ENCODE measurements around the gene TRIM73.
"Not testable (repeated sequence)": the region's sequence is repeated elsewhere in the genome, so short reads cannot be mapped to it uniquely, and the experiment has no call there.

TRIM73 gene
- 0 to 2.4 (median 1.4) reads per million in 4 experiments for total RNA-seq

DNA sequence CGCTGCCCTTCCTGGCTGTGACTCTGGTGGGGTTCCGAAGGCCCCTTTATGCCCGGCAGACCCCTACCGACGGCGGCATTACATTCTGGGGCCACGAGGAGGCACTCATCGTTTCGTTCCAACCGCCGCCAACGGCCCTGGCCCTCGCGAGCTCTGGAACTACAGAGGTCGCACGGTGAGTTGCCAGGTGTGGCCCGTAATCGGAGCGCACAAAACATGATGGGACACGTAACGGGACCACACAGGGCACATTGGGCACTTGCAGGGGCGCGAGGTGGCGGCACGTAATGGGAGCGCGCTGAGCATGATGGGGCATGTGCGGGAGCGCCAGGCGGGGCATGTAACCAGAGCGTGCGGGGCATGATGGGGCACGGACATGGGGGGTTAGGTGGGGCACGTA, at the start of gene TRIM73:
TSS of gene TRIM73 (plus strand) at position 301 of the 400 bp plus-strand sequence. CDS start 3,305 bp downstream, outside the sequence.
- DNase-seq, result not testable (repeated sequence)

- DNase-seq, result not testable (repeated sequence)
These were observed 36.5 kb upstream of the TRIM73 start for GRCh38 chr7:75358671-75359541.

GRCh38 chr7:75359542-75359848, 35.9 kb upstream of the TRIM73 start:
- DNase-seq, result not testable (repeated sequence)

DNA sequence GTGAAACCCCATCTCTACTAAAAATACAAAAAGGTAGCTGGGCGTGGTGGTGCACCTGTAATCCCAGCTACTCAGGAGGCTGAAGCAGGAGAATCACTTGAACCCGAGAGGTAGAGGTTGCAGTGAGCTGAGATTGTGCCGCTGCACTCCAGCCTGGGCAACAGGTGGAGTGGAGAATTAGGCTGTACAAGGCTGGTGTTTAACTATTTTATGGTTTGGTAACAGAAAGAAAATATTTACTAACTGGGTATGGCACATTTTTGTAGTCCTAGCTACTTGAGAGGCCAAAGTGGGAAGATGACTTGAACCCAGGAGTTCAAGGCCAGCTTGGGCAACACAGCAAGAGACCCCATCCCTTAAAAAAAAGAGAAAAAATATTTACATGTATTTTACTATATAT, 31.4 kb upstream of the TRIM73 start:
- DNase-seq, result not testable (repeated sequence)

DNA sequence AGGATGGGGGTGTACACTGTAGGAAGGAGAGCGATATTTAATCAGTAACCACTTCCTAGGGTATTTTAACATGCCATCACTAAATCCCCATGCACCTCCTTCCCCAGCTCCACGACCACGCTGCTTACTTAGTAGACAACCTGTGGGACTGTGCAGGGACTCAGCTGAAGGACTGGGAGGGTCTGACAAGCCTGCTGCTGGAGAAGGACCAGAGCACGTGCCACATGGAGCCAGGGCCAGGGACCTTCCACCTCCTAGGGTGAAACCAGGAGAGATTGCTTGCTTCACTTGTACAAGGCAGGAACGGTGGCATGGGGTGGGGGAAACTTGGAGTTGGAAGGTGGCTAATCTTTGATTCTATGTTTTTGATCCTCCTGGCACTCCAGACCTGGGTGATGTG, 28.8 kb upstream of the TRIM73 start:
- DNase-seq, result not testable (repeated sequence)

DNA sequence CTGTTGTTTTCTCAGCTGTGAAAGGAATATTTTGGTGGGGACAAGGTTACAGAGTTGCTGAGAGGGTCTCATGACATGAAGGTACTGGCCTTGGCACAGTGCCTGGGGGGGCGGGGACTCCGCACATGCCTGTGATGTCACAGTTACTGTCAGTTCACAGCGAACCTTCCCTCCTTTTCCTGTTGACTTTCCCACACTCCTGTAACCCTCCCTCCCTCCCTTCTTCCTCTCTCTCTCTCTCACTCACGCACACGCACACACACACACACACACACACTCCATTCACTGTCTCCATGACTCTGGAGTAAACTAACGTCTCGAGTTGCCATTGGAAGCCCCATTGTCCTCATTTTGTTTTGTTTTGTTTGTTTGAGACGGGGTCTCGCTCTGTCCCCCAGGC, 28.1 kb upstream of the TRIM73 start:
- not testable (repeated sequence) for DNase-seq

DNA sequence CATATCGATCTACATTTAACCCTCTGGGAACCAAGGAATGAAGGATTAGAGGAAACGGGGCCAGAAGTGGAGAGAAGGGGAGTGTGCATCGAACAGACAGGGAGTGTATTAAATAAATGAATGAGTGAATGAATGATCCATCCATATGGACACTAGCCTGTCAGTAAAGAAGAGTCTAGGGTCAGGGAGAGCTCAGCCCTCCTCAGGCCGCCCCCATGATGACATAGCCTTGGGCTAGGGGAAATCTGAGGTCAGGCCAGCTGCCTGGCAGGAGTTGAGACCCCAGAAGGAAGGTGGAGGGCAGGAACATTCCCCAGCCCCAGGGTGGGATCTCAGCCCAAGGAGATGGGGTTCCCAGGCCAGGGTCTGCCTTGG, 21.3 kb upstream of the TRIM73 start:
- DNase-seq, result not testable (repeated sequence)

GRCh38 chr7:75374519-75375317, 20.7 kb upstream of the TRIM73 start:
- not testable (repeated sequence) for DNase-seq

DNA sequence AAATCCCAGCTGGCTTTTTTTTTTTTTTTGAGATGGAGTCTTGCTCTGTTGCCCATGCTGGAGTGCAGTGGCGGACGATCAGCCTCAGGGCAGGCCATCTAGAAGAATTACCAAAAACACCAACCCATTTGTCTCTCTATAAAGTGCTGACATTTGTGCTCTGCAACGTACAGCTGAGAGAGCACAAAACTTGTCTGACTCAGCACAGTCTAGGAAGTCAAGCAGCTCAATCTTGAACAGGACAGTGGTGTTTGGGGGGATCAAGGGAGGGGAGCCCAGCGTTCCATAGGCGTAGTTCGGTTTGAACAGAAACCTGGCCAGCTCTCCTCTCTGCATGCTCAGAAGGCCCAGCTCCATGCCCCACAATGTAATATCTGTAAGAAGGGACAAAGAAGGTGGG, 2.2 kb upstream of the TRIM73 start:
- DNase-seq, result not testable (repeated sequence)

- not testable (repeated sequence) for DNase-seq
These were observed 2.4 kb downstream of the TRIM73 start for GRCh38 chr7:75397865-75398264.

DNA sequence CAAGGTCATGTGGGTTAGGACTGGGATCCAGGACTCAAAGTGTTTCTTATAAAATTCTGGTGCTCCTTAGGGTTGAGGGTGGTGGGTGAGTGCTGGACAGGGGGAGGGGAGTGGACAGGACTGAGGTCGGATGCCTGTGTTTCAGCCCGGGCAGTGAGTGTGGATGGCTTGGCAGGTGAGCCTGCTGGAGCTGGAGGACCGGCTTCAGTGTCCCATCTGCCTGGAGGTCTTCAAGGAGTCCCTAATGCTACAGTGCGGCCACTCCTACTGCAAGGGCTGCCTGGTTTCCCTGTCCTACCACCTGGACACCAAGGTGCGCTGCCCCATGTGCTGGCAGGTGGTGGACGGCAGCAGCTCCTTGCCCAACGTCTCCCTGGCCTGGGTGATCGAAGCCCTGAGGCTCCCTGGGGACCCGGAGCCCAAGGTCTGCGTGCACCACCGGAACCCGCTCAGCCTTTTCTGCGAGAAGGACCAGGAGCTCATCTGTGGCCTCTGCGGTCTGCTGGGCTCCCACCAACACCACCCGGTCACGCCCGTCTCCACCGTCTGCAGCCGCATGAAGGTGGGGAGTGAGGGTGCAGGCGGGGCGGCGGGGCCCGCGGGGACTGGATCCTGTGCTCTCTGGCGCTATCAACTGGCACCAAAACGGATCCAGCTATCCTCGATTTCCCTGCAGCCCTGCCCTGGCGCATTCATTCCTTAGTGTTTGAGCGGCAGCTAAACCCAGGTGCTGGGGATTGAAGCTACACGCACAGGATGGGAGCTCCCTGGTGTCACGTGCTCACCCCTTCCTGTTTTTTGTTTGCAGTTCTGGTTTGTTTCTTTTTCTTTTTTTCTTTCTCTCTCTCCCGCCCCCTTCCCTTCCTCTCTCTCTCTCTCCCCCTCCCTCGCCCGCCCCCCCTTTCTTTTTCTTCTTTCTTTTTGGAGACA, 3.6 kb downstream of the TRIM73 start:
- DNase-seq, result not testable (repeated sequence)

GRCh38 chr7:75400575-75400974, 5.1 kb downstream of the TRIM73 start:
- not testable (repeated sequence) for DNase-seq

- not testable (repeated sequence) for DNase-seq
These were observed 8.3 kb downstream of the TRIM73 start for GRCh38 chr7:75403455-75404443.

GRCh38 chr7:75404663-75405062, 9.2 kb downstream of the TRIM73 start:
- DNase-seq, result not testable (repeated sequence)

DNA sequence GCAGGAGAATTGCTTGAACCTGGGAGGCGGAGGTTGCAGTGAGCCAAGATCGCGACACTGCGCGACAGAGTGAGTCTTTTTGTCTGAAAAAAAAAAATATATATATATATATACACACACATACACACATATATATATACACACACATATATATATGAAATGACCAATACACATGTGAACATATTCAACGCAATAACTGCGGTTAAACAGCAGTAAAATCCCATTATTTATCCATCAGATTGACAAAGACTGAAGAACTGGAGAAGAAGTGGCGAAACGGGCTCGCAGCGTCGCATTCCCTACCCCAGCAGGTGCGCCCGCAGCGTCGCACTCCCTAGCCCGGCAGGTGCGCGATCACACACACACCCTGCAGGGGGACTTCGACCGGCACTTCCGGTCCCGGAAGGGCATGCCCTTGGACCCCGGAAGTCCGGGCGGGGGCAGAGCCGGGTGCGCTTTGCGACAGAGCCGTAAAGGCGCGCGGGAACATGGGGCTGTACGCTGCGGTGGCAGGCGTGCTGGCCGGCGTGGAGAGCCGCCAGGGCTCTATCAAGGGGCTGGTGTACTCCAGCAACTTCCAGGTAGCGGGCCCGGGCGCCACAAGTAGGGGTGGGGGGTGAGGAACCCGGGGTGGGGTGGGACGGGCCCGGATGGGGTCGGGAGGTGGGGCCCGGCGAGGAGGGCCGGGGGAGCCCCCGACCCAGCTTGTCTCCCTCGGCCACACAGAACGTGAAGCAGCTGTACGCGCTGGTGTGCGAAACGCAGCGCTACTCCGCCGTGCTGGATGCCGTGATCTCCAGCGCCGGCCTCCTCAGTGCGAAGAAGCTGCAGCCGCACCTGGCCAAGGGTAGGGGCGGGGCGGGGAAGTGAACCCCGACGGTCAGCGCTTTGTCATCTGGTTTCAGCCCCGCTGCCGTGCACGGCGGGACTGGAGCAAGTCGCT, 14.7 kb downstream of the TRIM73 start:
- not testable (repeated sequence) for DNase-seq

- not testable (repeated sequence) for DNase-seq
These were observed 15.4 kb downstream of the TRIM73 start for GRCh38 chr7:75410823-75411173.

DNA sequence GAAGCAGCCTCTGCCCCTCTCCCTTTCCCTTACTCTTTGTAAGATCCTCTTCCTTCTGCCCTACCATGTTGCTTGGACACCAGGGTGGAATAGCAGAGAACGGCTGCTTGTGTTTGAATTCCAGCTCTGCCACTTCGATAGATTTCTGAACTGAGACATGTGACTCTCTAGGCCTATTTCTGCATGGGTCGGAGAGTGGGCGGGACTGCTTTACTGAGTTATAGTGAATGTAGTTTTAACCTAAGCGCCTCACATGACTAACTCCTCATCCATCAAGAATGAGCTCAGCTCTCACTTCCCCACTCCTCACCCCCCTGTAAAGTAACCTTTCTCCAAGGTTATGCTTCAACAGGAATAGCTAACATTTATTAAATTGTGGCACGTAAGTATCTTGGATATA, 18.8 kb downstream of the TRIM73 start:
- not testable (repeated sequence) for DNase-seq

DNA sequence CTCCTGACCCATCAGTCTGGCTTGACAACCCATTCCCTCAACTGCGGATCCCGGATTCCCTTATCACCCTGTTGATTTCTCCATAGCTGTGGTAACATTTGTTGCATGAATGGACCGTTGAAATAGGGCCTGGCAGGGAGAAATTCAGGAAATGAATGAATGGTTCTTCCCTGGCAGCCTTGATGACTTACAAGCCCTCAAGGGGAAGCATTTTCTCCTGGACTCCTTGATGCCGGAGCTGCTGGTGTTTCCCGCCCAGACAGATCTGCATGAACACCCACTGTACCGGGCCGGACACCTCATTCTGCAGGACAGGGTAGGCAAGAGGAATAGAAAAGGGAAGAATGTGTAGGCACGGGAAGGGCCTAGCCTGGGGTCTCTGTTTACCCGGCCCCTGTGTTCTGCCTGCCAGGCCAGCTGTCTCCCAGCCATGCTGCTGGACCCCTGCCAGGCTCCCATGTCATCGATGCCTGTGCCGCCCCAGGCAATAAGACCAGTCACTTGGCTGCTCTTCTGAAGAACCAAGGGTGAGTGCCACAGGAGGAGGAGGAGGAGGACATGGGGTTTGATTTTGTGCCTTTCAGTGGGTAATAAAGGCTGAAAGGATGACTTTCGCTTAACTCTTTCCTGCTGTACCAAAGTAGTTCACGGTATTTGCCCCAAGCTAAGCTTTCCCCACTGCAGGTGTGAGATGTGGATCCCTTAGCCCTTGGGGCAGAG, 19.4 kb downstream of the TRIM73 start:
- DNase-seq, result not testable (repeated sequence)

- not testable (repeated sequence) for DNase-seq
These were observed 20.0 kb downstream of the TRIM73 start for GRCh38 chr7:75415428-75415817.

All from effector CD8-positive, alpha-beta T cell (primary cell).